Measurements from ENCODE around the gene SMAD3.

SMAD3 gene

GRCh38 chr15:67037694-67038093 lies 27.7 kb upstream of the SMAD3 start:
- H3K27me3 ChIP-seq (ENCODE audit: low read depth, low read length), result no peaks in the 10 kb centered on the region

GRCh38 chr15:67038736-67039135 lies 26.7 kb upstream of the SMAD3 start:
- Histone ChIP-seq H3K27ac (ENCODE audit: low read length) (no peak overlapping the region), H3K4me3 (ENCODE audit: low read depth in 1 of 2, low read length in 2 of 2) (no peak overlapping the region), H3K27me3 (ENCODE audit: low read depth, low read length) (no peaks in the 10 kb centered on the region), H3K4me1 (ENCODE audit: control insufficient read depth in 1 of 2, insufficient read depth in 2 of 2, low read length in 2 of 2) (peaks cover 5 to 9% of the 10 kb centered on the region in 2 donors), H3K9me3 (ENCODE audit: control insufficient read depth in 1 of 2, low read length in 2 of 2) (no peaks in the 10 kb centered on the region), H3K36me3 (ENCODE audit: control insufficient read depth in 1 of 2, insufficient read depth in 2 of 2, low read length in 2 of 2) (no peaks in the 10 kb centered on the region)

More at GRCh38 chr15:67037694-67038093, 27.7 kb upstream of the SMAD3 start:
- Histone ChIP-seq H3K9me3 (ENCODE audit: control insufficient read depth in 1 of 2, low read length in 2 of 2) (no peaks in the 10 kb centered on the region), H3K4me3 (ENCODE audit: low read depth in 1 of 2, low read length in 2 of 2) (no peak overlapping the region), H3K27ac (ENCODE audit: low read length) (no peak overlapping the region), H3K36me3 (ENCODE audit: control insufficient read depth in 1 of 2, insufficient read depth in 2 of 2, low read length in 2 of 2) (no peaks in the 10 kb centered on the region), H3K4me1 (ENCODE audit: control insufficient read depth in 1 of 2, insufficient read depth in 2 of 2, low read length in 2 of 2) (peaks cover 5 to 14% of the 10 kb centered on the region in 2 donors)

GRCh38 chr15:67039384-67040075 lies 25.9 kb upstream of the SMAD3 start:
- H3K36me3 ChIP-seq (ENCODE audit: control insufficient read depth in 1 of 2, insufficient read depth in 2 of 2, low read length in 2 of 2), result no peaks in the 10 kb centered on the region
- no peak overlapping the region for H3K4me3 ChIP-seq (ENCODE audit: low read depth in 1 of 2, low read length in 2 of 2)
- no peak overlapping the region for H3K27ac ChIP-seq (ENCODE audit: low read length)
- peaks cover 5 to 15% of the 10 kb centered on the region in 2 donors for H3K4me1 ChIP-seq (ENCODE audit: control insufficient read depth in 1 of 2, insufficient read depth in 2 of 2, low read length in 2 of 2)
- H3K9me3 ChIP-seq (ENCODE audit: control insufficient read depth in 1 of 2, low read length in 2 of 2), result no peaks in the 10 kb centered on the region
- no peaks in the 10 kb centered on the region for H3K27me3 ChIP-seq (ENCODE audit: low read depth, low read length)

GRCh38 chr15:67040277-67040676 lies 25.1 kb upstream of the SMAD3 start:
- Histone ChIP-seq H3K9me3 (ENCODE audit: control insufficient read depth in 1 of 2, low read length in 2 of 2) (no peaks in the 10 kb centered on the region), H3K4me3 (ENCODE audit: low read depth in 1 of 2, low read length in 2 of 2) (no peak overlapping the region), H3K36me3 (ENCODE audit: control insufficient read depth in 1 of 2, insufficient read depth in 2 of 2, low read length in 2 of 2) (no peaks in the 10 kb centered on the region), H3K27me3 (ENCODE audit: low read depth, low read length) (no peaks in the 10 kb centered on the region), H3K4me1 (ENCODE audit: control insufficient read depth in 1 of 2, insufficient read depth in 2 of 2, low read length in 2 of 2) (peaks cover 5 to 17% of the 10 kb centered on the region in 2 donors), H3K27ac (ENCODE audit: low read length) (no peak overlapping the region)

DNA sequence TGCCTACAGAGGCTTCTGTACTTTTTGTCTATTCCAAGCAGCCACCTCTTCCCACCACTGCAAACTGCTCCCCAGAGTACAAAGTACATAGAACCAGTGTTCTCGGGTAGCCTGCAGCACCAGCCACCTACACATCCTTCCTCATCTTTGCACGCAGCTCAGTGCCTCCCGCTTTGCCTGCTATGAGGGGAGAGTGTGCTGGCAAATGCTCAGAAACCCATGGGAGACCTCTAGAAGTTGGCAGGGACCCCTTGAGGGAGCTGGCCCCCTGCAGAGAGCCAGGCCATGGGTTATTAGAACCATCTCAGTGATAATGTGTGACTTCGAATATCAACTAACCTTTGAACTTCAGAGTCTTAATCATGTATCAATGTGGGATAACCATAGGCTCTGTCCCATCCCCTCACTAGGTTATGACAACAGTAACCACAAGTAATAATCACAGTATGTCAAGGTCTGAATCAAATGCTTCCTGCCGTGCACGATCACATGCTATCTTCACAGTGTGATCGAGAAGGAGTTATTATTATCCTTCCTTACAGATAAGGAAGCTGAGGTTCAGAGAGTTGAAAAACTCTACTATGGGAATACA lies 22.8 kb upstream of the SMAD3 start:
- H3K27ac ChIP-seq (ENCODE audit: low read length), result no peak overlapping the region
- H3K9me3 ChIP-seq (ENCODE audit: control insufficient read depth in 1 of 2, low read length in 2 of 2), result no peaks in the 10 kb centered on the region
- H3K27me3 ChIP-seq (ENCODE audit: low read depth, low read length), result no peaks in the 10 kb centered on the region
- H3K4me1 ChIP-seq (ENCODE audit: control insufficient read depth in 1 of 2, insufficient read depth in 2 of 2, low read length in 2 of 2), result peaks cover 5 to 17% of the 10 kb centered on the region in 2 donors
- no peaks in the 10 kb centered on the region for H3K36me3 ChIP-seq (ENCODE audit: control insufficient read depth in 1 of 2, insufficient read depth in 2 of 2, low read length in 2 of 2)
- no peak overlapping the region for H3K4me3 ChIP-seq (ENCODE audit: low read depth in 1 of 2, low read length in 2 of 2)

- Histone ChIP-seq H3K4me3 (ENCODE audit: low read depth in 1 of 2, low read length in 2 of 2) (no peak overlapping the region), H3K4me1 (ENCODE audit: control insufficient read depth in 1 of 2, insufficient read depth in 2 of 2, low read length in 2 of 2) (peaks cover 18 to 22% of the 10 kb centered on the region in 2 donors), H3K27ac (ENCODE audit: low read length) (no peak overlapping the region), H3K27me3 (ENCODE audit: low read depth, low read length) (no peaks in the 10 kb centered on the region), H3K36me3 (ENCODE audit: control insufficient read depth in 1 of 2, insufficient read depth in 2 of 2, low read length in 2 of 2) (no peaks in the 10 kb centered on the region), H3K9me3 (ENCODE audit: control insufficient read depth in 1 of 2, low read length in 2 of 2) (no peaks in the 10 kb centered on the region)
These were observed 21.2 kb upstream of the SMAD3 start for GRCh38 chr15:67043939-67044771.

GRCh38 chr15:67047149-67047661 lies 18.2 kb upstream of the SMAD3 start:
- peaks cover 16 to 27% of the 10 kb centered on the region in 2 donors for H3K4me1 ChIP-seq (ENCODE audit: control insufficient read depth in 1 of 2, insufficient read depth in 2 of 2, low read length in 2 of 2)
- no peaks in the 10 kb centered on the region for H3K27me3 ChIP-seq (ENCODE audit: low read depth, low read length)

DNA sequence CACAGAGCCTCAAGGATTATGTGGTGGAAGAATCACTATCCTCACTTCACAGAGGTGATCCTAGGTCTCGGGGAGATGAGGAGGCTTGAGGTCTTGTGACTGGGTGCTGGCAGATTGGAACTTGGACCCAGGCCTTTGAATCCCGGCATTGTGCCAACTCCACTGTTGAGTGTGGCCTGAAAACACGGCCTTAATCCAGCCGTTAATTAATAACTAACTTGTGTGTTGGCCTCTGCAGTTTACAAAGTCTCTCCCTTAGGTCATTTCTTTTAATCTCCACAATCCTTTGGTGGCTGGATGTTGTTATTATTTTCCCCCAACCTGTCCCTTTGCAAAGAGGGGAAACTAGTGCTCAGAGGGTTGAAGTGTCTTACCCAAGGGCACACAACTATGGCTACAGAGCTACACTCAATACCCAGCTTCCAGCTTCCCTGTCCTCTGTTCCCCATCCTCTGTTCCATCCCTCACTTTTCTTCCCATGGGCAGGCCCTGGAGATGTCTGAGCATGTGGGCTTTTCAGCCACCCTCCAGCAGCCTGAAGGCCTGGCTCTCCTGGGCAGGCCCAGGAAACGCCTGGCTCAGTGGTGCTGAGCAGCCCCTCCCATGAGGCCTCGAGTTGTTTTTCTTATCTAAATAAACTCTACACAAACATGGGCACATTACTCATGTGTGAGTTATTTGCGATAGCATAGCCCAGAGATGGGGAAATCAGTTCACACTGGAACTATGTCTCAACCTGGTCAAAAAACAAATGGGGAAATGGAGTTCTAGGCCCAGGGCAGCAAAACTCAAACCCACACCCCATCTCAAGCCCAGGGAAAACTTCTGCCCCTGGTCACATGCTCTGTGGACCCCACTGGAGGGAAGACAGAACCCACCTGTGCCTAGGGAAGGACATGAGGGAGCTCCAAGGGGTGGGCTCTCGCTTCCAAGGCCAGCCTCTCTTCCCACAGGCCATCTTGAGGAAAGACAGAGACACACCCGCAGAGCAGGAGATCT lies 16.8 kb upstream of the SMAD3 start:
- Histone ChIP-seq H3K27ac (ENCODE audit: low read length) (peak overlapping the region; percentile 94), H3K4me1 (ENCODE audit: control insufficient read depth in 1 of 2, insufficient read depth in 2 of 2, low read length in 2 of 2) (peaks cover 13 to 27% of the 10 kb centered on the region in 2 donors), H3K9me3 (ENCODE audit: control insufficient read depth in 1 of 2, low read length in 2 of 2) (no peaks in the 10 kb centered on the region), H3K27me3 (ENCODE audit: low read depth, low read length) (no peaks in the 10 kb centered on the region), H3K36me3 (ENCODE audit: control insufficient read depth in 1 of 2, insufficient read depth in 2 of 2, low read length in 2 of 2) (no peaks in the 10 kb centered on the region), H3K4me3 (ENCODE audit: low read depth in 1 of 2, low read length in 2 of 2) (no peak overlapping the region)

More at GRCh38 chr15:67047149-67047661, 18.2 kb upstream of the SMAD3 start:
- no peak overlapping the region for H3K27ac ChIP-seq (ENCODE audit: low read length)
- no peak overlapping the region for H3K4me3 ChIP-seq (ENCODE audit: low read depth in 1 of 2, low read length in 2 of 2)
- no peaks in the 10 kb centered on the region for H3K9me3 ChIP-seq (ENCODE audit: control insufficient read depth in 1 of 2, low read length in 2 of 2)
- no peaks in the 10 kb centered on the region for H3K36me3 ChIP-seq (ENCODE audit: control insufficient read depth in 1 of 2, insufficient read depth in 2 of 2, low read length in 2 of 2)

DNA sequence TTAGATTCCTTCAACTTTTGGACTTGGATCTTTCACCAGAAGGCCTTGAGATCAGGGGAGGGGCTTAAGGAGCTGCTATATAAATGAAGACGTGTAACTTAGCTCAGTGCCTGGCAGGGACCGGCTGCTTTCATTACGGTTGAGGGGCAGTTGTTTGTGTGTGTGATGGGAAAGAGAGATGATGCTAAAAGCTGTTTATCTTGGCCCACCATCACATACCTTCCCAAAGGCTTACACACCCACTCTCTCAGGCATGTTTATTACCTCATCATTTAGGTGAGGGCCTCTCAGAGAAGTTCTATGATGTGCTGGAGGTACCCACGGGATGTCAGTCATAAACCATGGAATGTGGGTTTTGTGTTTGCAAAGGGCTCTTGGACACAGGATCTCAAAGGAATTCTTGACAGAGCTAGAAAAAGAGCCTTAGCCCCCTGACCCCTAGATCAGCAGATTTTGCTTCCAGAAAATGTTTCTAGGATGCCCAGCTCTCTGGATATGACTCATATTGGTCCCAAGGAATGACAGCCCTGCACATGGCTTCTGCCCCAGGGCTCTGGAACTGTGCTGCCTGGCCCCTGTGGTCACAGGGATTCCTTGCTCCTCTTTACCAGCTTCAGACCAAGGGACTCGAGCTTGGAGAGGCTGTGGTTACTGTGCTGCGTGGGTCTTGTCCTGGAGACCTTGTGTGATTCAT lies 15.9 kb upstream of the SMAD3 start:
- no peaks in the 10 kb centered on the region for H3K27me3 ChIP-seq (ENCODE audit: low read depth, low read length)
- H3K9me3 ChIP-seq (ENCODE audit: control insufficient read depth in 1 of 2, low read length in 2 of 2), result no peaks in the 10 kb centered on the region
- no peak overlapping the region for H3K4me3 ChIP-seq (ENCODE audit: low read depth in 1 of 2, low read length in 2 of 2)
- H3K4me1 ChIP-seq (ENCODE audit: control insufficient read depth in 1 of 2, insufficient read depth in 2 of 2, low read length in 2 of 2), result peaks cover 8 to 27% of the 10 kb centered on the region in 2 donors
- H3K36me3 ChIP-seq (ENCODE audit: control insufficient read depth in 1 of 2, insufficient read depth in 2 of 2, low read length in 2 of 2), result no peaks in the 10 kb centered on the region
- H3K27ac ChIP-seq (ENCODE audit: low read length), result peak overlapping the region; percentile 94

DNA sequence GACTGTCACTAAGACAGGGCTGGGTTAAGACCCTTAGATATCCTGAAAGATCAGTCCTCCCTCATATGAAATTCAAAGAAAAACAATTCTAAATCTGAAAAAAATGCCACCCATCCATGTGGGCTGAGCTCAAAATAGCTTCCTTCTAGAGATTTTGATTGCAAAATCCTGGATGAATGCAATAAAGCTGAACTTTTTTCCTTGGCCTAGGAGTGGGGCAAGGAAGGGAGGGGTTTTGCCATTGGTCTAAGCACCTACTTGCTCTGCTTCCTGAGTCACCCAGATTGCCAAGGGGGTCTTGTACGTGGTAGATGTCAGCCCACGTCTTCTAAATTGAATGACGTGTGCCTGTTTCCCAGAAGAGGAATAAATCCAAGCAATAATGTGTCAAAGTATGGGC lies 15.3 kb upstream of the SMAD3 start:
- Histone ChIP-seq H3K36me3 (ENCODE audit: control insufficient read depth in 1 of 2, insufficient read depth in 2 of 2, low read length in 2 of 2) (no peaks in the 10 kb centered on the region), H3K27ac (ENCODE audit: low read length) (peak overlapping the region; percentile 52), H3K4me1 (ENCODE audit: control insufficient read depth in 1 of 2, insufficient read depth in 2 of 2, low read length in 2 of 2) (peaks cover 5 to 27% of the 10 kb centered on the region in 2 donors), H3K27me3 (ENCODE audit: low read depth, low read length) (no peaks in the 10 kb centered on the region), H3K4me3 (ENCODE audit: low read depth in 1 of 2, low read length in 2 of 2) (no peak overlapping the region), H3K9me3 (ENCODE audit: control insufficient read depth in 1 of 2, low read length in 2 of 2) (no peaks in the 10 kb centered on the region)
